IMR-90 (cell line): ENCODE results near the gene USP24.

Experiments used
- BHLHE40 ChIP-seq: fragments of 150-350 bp; IDR thresholded peaks from 2 replicates; pipeline ENCODE4 v1.6.1; 2016; ENCODE audit warnings: mild to moderate bottlenecking, low read depth, low read length
- CEBPB ChIP-seq: IDR thresholded peaks from 2 replicates; pipeline ENCODE4 v1.6.1; 2012; ENCODE audit warnings: low read depth, low read length, improper control_type of control experiment
- FOS ChIP-seq: fragments of 150-350 bp; IDR thresholded peaks from 2 replicates; pipeline ENCODE4 v1.6.1; 2016; ENCODE audit warnings: low read depth, low read length
- POLR2A ChIP-seq: IDR thresholded peaks from 2 replicates; pipeline ENCODE4 v1.6.1; 2012; ENCODE audit warnings: mild to moderate bottlenecking, low read depth, low read length
- TF ChIP-seq, protein P1 (sequence below): conservative IDR thresholded peaks from 2 replicates; pipeline ENCODE4 v1.5.1; 2012; ENCODE audit warnings: mild to moderate bottlenecking, low read depth, low read length, improper control_type of control experiment

DNA sequence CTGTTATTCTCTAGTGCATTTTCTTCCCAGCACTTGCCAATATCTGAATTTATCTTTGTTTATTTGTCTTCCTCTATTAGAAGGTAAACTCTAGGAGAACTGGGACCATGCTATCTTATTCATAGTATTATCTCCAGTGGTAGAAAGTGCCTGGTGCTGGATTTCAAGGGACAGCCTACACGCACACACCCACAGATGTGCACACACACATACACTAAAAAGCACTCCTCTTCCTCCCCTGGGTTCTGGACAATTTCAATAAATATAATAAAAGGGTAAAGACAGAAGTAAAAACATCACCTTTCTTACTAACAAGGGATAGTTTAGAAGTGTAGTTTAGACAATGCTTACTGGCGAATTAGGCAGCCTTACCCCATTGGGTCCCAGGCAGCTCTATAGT lies 28.5 kb upstream of the USP24 start:
- no peak for TF ChIP-seq POLR2A
- TF ChIP-seq FOS: no peak
- no peak for TF ChIP-seq BHLHE40
- TF ChIP-seq, protein P1, sequence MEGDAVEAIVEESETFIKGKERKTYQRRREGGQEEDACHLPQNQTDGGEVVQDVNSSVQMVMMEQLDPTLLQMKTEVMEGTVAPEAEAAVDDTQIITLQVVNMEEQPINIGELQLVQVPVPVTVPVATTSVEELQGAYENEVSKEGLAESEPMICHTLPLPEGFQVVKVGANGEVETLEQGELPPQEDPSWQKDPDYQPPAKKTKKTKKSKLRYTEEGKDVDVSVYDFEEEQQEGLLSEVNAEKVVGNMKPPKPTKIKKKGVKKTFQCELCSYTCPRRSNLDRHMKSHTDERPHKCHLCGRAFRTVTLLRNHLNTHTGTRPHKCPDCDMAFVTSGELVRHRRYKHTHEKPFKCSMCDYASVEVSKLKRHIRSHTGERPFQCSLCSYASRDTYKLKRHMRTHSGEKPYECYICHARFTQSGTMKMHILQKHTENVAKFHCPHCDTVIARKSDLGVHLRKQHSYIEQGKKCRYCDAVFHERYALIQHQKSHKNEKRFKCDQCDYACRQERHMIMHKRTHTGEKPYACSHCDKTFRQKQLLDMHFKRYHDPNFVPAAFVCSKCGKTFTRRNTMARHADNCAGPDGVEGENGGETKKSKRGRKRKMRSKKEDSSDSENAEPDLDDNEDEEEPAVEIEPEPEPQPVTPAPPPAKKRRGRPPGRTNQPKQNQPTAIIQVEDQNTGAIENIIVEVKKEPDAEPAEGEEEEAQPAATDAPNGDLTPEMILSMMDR: no peak
- TF ChIP-seq CEBPB: no peak
